VCaP (cell line): ENCODE results near the gene PALM.
"Not testable (repeated sequence)": the region's sequence is repeated elsewhere in the genome, so short reads cannot be mapped to it uniquely, and the experiment has no call there.

Experiments
- H3K27ac ChIP-seq: fragments of 450-650 bp; 2 replicates; pipeline ENCODE4 v1.5.1; 2017
- TF ChIP-seq, protein P1 (sequence below): fragments of 450-650 bp; conservative IDR thresholded peaks from 2 replicates; pipeline ENCODE4 v1.5.1; 2017; ENCODE audit warnings: mild to moderate bottlenecking, moderate library complexity

Gene PALM

DNA sequence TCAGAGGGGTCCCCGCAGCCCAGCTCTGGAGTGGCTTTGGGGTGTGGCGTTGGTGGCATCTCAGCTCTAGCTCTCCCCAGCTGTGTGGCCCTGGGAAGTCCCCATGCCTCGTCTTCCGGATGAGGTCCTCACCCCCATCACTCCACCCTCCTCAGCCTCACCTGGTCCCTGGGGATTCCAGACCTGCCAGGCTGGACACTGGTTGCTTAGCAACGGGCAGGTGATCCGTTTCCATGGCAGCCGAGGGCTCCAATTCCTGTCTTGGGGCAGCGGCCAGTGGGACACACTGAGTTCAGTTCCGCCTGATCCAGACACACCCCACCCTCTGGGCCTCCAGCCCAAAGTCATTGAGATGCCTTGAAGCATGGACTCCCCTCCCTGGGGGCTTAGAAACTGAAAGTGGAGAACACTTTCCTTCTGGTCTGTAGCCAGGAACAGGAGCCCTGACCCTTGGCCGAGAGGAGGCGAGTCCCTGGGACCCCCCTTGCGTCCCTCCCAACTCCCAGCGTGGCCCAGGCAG, 34.5 kb downstream of the PALM start:
- H3K27ac ChIP-seq, result no peak overlapping the region
- TF ChIP-seq, protein P1, sequence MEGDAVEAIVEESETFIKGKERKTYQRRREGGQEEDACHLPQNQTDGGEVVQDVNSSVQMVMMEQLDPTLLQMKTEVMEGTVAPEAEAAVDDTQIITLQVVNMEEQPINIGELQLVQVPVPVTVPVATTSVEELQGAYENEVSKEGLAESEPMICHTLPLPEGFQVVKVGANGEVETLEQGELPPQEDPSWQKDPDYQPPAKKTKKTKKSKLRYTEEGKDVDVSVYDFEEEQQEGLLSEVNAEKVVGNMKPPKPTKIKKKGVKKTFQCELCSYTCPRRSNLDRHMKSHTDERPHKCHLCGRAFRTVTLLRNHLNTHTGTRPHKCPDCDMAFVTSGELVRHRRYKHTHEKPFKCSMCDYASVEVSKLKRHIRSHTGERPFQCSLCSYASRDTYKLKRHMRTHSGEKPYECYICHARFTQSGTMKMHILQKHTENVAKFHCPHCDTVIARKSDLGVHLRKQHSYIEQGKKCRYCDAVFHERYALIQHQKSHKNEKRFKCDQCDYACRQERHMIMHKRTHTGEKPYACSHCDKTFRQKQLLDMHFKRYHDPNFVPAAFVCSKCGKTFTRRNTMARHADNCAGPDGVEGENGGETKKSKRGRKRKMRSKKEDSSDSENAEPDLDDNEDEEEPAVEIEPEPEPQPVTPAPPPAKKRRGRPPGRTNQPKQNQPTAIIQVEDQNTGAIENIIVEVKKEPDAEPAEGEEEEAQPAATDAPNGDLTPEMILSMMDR, result no peak

DNA sequence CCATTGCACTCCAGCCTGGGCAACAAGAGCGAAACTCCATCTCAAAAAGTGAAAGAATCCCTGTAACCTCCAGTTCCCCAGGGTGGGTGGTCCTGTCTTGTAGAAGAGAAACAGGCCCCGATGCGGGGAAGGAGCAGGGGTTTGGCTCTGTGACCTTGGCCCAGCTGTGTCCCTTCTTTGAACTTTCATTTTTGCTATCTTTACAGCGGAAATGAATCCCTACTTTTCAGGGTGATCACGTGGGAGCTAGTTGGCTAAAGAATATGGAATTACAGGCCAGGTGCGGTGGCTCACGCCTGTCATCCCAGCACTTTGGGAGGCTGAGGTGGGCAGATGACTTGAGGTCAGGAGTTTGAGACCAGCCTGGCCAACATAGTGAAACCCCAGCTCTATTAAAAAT, 36.4 kb downstream of the PALM start:
- H3K27ac ChIP-seq, result not testable (repeated sequence)

DNA sequence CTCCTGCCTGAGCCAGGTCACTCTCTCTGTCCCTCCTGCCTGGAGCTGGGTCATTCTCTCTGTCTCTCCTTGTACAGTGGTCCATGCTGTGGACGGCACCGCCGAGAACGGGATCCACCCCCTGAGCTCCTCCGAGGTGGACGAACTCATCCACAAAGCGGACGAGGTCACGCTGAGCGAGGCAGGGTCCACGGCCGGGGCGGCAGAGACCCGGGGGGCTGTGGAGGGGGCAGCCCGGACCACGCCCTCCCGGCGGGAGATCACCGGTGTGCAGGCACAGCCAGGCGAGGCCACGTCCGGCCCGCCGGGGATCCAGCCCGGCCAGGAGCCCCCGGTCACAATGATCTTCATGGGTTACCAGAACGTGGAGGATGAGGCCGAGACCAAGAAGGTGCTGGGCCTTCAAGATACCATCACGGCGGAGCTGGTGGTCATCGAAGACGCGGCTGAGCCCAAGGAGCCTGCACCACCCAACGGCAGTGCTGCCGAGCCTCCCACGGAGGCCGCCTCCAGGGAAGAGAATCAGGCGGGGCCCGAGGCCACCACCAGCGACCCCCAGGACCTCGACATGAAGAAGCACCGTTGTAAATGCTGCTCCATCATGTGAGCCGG, 37.6 kb downstream of the PALM start:
- TF ChIP-seq, protein P1, result no peak
- no peak overlapping the region for H3K27ac ChIP-seq

DNA sequence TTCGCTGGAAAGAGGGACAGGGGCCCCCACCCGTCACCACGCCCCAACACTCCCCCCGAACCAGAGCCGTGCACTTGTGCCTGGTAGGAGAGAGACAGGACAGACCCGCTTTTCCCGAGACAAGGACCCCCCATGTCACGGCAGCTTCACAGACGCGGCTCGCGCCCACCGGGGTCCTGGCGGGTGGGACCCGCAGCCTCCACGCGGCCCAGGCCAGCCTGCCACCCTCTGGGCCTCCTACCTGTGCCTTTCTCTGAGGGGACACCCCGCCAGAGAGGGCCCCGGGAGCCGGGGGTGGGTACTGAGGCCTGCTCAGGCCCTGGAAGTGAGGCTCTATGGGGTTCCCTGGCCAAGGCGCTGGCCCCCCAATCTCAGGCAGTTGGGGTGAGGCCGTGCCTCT, 38.2 kb downstream of the PALM start:
- TF ChIP-seq, protein P1, result no peak
- no peak overlapping the region for H3K27ac ChIP-seq

DNA sequence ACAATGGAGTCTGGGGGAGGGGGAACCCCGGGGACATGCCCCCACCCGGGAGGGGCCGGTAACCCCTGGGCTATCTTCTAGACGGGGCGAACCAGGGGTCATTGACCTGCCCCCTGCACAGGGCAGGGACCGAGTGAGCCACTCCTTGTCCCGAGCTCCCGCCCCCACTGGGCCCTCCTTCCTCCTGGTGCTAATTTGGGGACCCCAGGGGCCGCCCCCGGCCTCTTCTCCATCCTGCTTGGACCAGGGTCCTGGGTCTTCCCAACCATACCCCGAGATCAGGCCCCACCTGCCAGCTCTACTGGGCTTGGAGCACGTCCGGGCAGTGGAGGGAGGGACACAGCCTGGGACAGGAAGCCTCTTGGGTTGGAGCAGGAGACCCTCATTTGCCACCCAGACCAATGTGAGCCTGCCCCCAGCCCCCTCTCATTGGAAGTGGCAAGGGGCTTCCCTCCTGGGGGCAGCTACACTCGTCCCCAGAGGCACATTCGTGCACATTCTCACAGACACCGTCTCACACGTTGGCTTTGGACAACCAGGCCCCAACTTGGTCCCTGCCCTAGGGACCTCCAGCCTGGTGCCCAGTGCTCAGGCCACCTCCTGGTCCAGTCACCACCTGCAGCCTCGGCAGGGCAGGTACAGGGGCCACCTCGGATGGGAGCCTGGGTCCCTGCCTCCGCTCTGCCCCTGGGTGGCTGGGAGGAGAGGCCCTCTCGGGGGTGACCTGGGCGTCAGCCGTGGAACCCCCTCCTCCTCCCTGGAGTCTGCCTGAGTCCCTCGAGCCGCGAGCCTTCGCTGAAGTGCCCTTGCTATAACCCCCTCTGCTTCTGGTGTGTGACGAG, 38.9 kb downstream of the PALM start:
- TF ChIP-seq, protein P1, result no peak

DNA sequence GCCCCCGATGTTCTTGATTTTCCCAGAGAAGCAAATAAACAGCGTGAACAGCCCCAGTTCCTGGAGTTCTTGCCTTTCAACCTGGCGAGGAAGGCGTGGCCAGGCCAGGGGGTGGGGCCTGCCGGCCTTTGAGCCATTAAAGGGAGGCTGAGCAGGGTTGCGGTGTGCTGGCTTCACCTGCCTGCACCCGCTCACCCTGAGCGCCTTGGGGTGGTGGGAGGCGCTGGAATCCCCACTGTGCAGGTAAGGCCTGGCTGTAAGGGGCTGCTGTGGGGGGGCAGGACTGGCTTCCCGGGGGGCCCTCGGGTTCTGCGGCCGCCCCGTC, 39.5 kb downstream of the PALM start:
- no peak overlapping the region for H3K27ac ChIP-seq
- TF ChIP-seq, protein P1, result no peak

More for the DNA sequence above, 38.9 kb downstream of the PALM start:
- H3K27ac ChIP-seq, result no peak overlapping the region

DNA sequence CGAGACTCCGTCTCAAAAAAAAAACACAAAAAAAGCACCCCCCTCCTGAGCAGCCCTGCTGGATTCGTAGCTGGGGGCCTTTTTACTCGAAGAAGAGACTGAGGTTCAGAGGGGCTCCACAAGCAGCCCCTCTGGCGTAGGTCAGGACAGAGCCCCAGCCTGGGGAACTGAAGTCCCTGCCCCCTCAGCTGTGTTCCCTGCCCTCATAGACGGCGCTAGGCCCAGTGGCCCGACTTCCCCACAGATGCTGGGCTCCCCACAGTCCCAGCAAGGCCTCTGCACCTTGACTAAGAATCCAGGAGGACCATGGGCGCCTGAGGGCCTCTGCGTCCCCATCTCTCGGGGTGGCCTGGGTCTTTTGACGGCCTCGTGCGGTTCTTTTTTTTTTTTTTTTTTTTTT, 41.1 kb downstream of the PALM start:
- TF ChIP-seq, protein P1, result no peak

More for the DNA sequence above, 41.1 kb downstream of the PALM start:
- H3K27ac ChIP-seq, result no peak overlapping the region
